ENCODE measurements around the gene PVALEF. TPM values are rescaled to one million over a fixed set of nuclear protein-coding genes. Genes with fewer than 3 reads are reported as not detected.

PVALEF gene
- total and polyA plus RNA-seq, 2 of the 8 experiments (the other 6 are each of a cell fraction or from before 2014, with no cell fraction given): 0.03 TPM; not detected in 1

DNA sequence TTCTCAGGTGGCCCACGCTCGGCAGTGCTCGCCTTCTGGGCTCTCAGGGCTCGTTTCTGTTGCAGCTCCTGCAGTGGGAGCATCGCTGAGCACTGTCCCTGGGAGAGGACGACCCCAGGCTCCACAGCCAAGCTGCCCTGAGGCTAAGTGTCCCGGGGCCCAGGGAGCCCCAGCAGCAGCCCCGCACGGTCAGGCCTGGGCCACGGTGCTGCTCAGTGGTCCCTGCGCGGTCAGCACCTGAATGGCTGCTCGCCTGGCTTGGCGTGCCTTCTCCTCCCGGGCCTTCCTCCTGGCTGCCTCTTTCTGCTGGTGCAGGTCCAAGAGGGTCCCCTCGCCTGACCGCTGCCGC lies 34.1 kb downstream of the PVALEF start:
- H4K5ac ChIP-seq (ENCODE audit: insufficient read length, low read depth, low read length): no peak overlapping the region
- H3K4me1 ChIP-seq (replicated peaks in 1 of 4; ENCODE audit: control insufficient read depth in 3 of 4, insufficient read depth in 4 of 4, low read length in 3 of 4): no peaks in the 10 kb centered on the region; a peak in 1 of 7 replicates
- no peak overlapping the region for H3K23ac ChIP-seq (ENCODE audit: insufficient read length)
- H3K18ac ChIP-seq (ENCODE audit: extremely low read depth, low read length): no peak overlapping the region
- ChIA-PET CTCF (ENCODE audit: partially characterized antibody) (interaction anchor here (0.9 to 3.0 kb wide), 4 partner anchors 9 to 79 kb away, joined by 3 to 25 read pairs (median 11); no protein-coding TSS in a partner anchor), POLR2A (ENCODE audit: partially characterized antibody) (interaction anchor here (1.3 to 1.5 kb wide), 2 partner anchors 23 to 31 kb away, joined by 3 read pairs; partner anchors contain the start of gene CEP131)
- no peaks in the 10 kb centered on the region for H3K27me3 ChIP-seq (replicated peaks in 1 of 4; ENCODE audit: control insufficient read depth in 3 of 4, extremely low read depth in 1 of 4, insufficient read depth in 3 of 4, low read length in 3 of 4)
- H3K9ac ChIP-seq (replicated peaks in 1 of 4; ENCODE audit: extremely low read depth in 1 of 4, low read depth in 3 of 4, low read length in 3 of 4): no peak overlapping the region
- H3K4me3 ChIP-seq (ENCODE audit: extremely low read depth in 1 of 4, insufficient read depth in 2 of 4, low read depth in 3 of 4, low read length in 4 of 4): no peak overlapping the region
- H2BK15ac ChIP-seq (ENCODE audit: low read length): no peak overlapping the region
- H3K36me3 ChIP-seq (ENCODE audit: control insufficient read depth in 2 of 4, insufficient read depth in 4 of 4, low read length in 3 of 4): peaks cover 2 to 23% (median 5%) of the 10 kb centered on the region in 4 experiments; a peak in 3 of 8 replicates
- H4K8ac ChIP-seq (ENCODE audit: extremely low read depth, insufficient read depth, low read length): no peak overlapping the region
- no peak overlapping the region for H3K14ac ChIP-seq (ENCODE audit: insufficient read length)
- H2AK5ac ChIP-seq (ENCODE audit: low read depth, low read length): no peak overlapping the region
- no peak overlapping the region for H3K56ac ChIP-seq (replicated peaks; ENCODE audit: insufficient read length, low read depth, low read length)
- DNase-seq (ENCODE audit: low read depth in 1 of 2, low spot score in 2 of 2): no peak
- H2BK120ac ChIP-seq (replicated peaks; ENCODE audit: low read depth, low read length): no peak overlapping the region
- H2BK12ac ChIP-seq (ENCODE audit: low read depth, low read length): no peak overlapping the region
- TF ChIP-seq RAD21 (IDR thresholded peaks at IDR 0.05 in 1 of 2, conservative IDR thresholded peaks at IDR 0.05 in 1 of 2; ENCODE audit: low read depth in 2 of 2, low read length in 2 of 2) (no peak), CHD1 (IDR thresholded peaks at IDR 0.05; ENCODE audit: low read depth, low read length) (no peak), EZH2 (IDR thresholded peaks at IDR 0.05; ENCODE audit: low read depth, low read length, severe bottlenecking) (no peak), SUZ12 (IDR thresholded peaks at IDR 0.05; ENCODE audit: low read length) (no peak), TAF7 (optimal IDR thresholded peaks at IDR 0.05; ENCODE audit: borderline replicate concordance, low read depth, low read length) (no peak), CREB1 (IDR thresholded peaks at IDR 0.05) (no peak), JUN (IDR thresholded peaks at IDR 0.05; ENCODE audit: low read depth, low read length) (no peak), RXRA (IDR thresholded peaks at IDR 0.05; ENCODE audit: insufficient read depth, low read depth, low read length) (no peak), SIRT6 (IDR thresholded peaks at IDR 0.05; ENCODE audit: low read length) (no peak)
- TF ChIP-seq, protein P1, sequence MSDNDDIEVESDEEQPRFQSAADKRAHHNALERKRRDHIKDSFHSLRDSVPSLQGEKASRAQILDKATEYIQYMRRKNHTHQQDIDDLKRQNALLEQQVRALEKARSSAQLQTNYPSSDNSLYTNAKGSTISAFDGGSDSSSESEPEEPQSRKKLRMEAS (IDR thresholded peaks at IDR 0.05): no peak
- FAIRE-seq: no peak
- H2BK20ac ChIP-seq (ENCODE audit: low read length): no peak overlapping the region
- H3K4me2 ChIP-seq (ENCODE audit: insufficient read depth in 1 of 2, low read depth in 2 of 2, low read length in 2 of 2): no peak overlapping the region
- no peak overlapping the region for H3K4ac ChIP-seq (replicated peaks; ENCODE audit: insufficient read length, low read depth, low read length)
- H3K79me1 ChIP-seq (ENCODE audit: low read depth, low read length): no peaks in the 10 kb centered on the region
- H3K27ac ChIP-seq (ENCODE audit: low read depth, low read length): no peak overlapping the region
- H4K20me1 ChIP-seq (replicated peaks in 1 of 2; ENCODE audit: control insufficient read depth in 1 of 2, insufficient read depth in 2 of 2, low read length in 2 of 2): peaks cover 0 to 6% of the 10 kb centered on the region in 2 experiments
- H2AFZ ChIP-seq (ENCODE audit: low read length): no peak overlapping the region
- 92% methylated on average over 18 of the region's 18 CpGs; no CpG with 5 or more reads in 1 of the 2 experiments for WGBS, 2 experiments (ENCODE audit: extremely low coverage in 1 of 2, insufficient coverage in 1 of 2, insufficient read length in 1 of 2, insufficient replicate concordance in 2 of 2, low coverage in 1 of 2, low lambda C conversion rate in 2 of 2, missing lambda C conversion rate in 1 of 2)
- no peak overlapping the region for H4K91ac ChIP-seq (replicated peaks; ENCODE audit: insufficient read length, low read length)
- no peaks in the 10 kb centered on the region for H3K79me2 ChIP-seq (ENCODE audit: control insufficient read depth in 1 of 2, insufficient read depth in 2 of 2, low read length in 2 of 2)
- H2BK5ac ChIP-seq (ENCODE audit: low read depth, low read length): no peak overlapping the region
- no peaks in the 10 kb centered on the region for H3K23me2 ChIP-seq (ENCODE audit: low read depth, low read length)
- H3K9me3 ChIP-seq (ENCODE audit: insufficient read depth in 2 of 2, low read depth in 1 of 2, low read length in 1 of 2): no peaks in the 10 kb centered on the region
